ENCODE data around the gene HLA-DRA. TPM values are rescaled to one million over a fixed set of nuclear protein-coding genes. Genes with fewer than 3 reads are reported as not detected.
"Not testable (repeated sequence)": the region's sequence is repeated elsewhere in the genome, so short reads cannot be mapped to it uniquely, and the experiment has no call there.

Gene HLA-DRA
- total RNA-seq, 1 donor from 2014 or later = 0.70 TPM

- no peak for DNase-seq (ENCODE audit: low read depth)
Measured at GRCh38 chr6:32431142-32431541, 8.5 kb upstream of the HLA-DRA start.

GRCh38 chr6:32432050-32432450 lies 7.6 kb upstream of the HLA-DRA start:
- DNase-seq (ENCODE audit: low read depth) = peak; percentile 63

GRCh38 chr6:32433950-32434349 lies 5.7 kb upstream of the HLA-DRA start:
- not testable (repeated sequence) for DNase-seq (ENCODE audit: low read depth)

GRCh38 chr6:32436186-32436585 lies 3.5 kb upstream of the HLA-DRA start:
- DNase-seq (ENCODE audit: low read depth) = no peak

GRCh38 chr6:32436995-32437836 lies 2.5 kb upstream of the HLA-DRA start:
- DNase-seq (ENCODE audit: low read depth) = no peak

GRCh38 chr6:32439139-32439538 lies 548 bp upstream of the HLA-DRA start:
- no peak for DNase-seq (ENCODE audit: low read depth)

- no peak for DNase-seq (ENCODE audit: low read depth)
Measured at GRCh38 chr6:32442243-32442667, 2.6 kb downstream of the HLA-DRA start.

GRCh38 chr6:32442977-32443552 lies 3.4 kb downstream of the HLA-DRA start:
- no peak for DNase-seq (ENCODE audit: low read depth)

- DNase-seq (ENCODE audit: low read depth) = no peak
Measured at GRCh38 chr6:32444433-32444832, 4.7 kb downstream of the HLA-DRA start.

GRCh38 chr6:32445321-32445854 lies 5.7 kb downstream of the HLA-DRA start:
- no peak for DNase-seq (ENCODE audit: low read depth)

- no peak for DNase-seq (ENCODE audit: low read depth)
Measured at GRCh38 chr6:32447932-32448331, 8.2 kb downstream of the HLA-DRA start.

GRCh38 chr6:32449088-32449736 lies 9.5 kb downstream of the HLA-DRA start:
- no peak for DNase-seq (ENCODE audit: low read depth)

GRCh38 chr6:32457054-32457453 lies 17.4 kb downstream of the HLA-DRA start:
- DNase-seq (ENCODE audit: low read depth) = no peak

GRCh38 chr6:32459781-32460424 lies 20.2 kb downstream of the HLA-DRA start:
- DNase-seq (ENCODE audit: low read depth) = no peak

- DNase-seq (ENCODE audit: low read depth) = no peak
Measured at GRCh38 chr6:32460528-32460927, 20.8 kb downstream of the HLA-DRA start.

- DNase-seq (ENCODE audit: low read depth) = no peak
Measured at GRCh38 chr6:32461493-32461892, 21.8 kb downstream of the HLA-DRA start.

- DNase-seq (ENCODE audit: low read depth) = peak; percentile 23
Measured at GRCh38 chr6:32462609-32463008, 22.9 kb downstream of the HLA-DRA start.

GRCh38 chr6:32467743-32468503 lies 28.2 kb downstream of the HLA-DRA start:
- DNase-seq (ENCODE audit: low read depth) = not testable (repeated sequence)

- DNase-seq (ENCODE audit: low read depth) = no peak
Measured at GRCh38 chr6:32472781-32473375, 33.2 kb downstream of the HLA-DRA start.

- DNase-seq (ENCODE audit: low read depth) = not testable (repeated sequence)
Measured at GRCh38 chr6:32473376-32474348, 34.0 kb downstream of the HLA-DRA start.

All from renal cortical epithelial cell (primary cell).